HG03060 (cell line): ENCODE results near the gene XKR8.

Experiments
- ATAC-seq: cut with Tn5 transposase; IDR thresholded peaks from one replicate; pipeline ENCODE4 v1.9.1; 2021; ENCODE audit warnings: low read depth, moderate number of reproducible peaks; ENCODE audit not compliant: unreplicated experiment

The XKR8 gene

GRCh38 chr1:27954186-27954585 lies 5.6 kb upstream of the XKR8 start:
- no peak for ATAC-seq

GRCh38 chr1:27955076-27955475 lies 4.7 kb upstream of the XKR8 start:
- ATAC-seq = no peak

- no peak for ATAC-seq
These were observed 3.0 kb upstream of the XKR8 start for GRCh38 chr1:27956761-27957160.

DNA sequence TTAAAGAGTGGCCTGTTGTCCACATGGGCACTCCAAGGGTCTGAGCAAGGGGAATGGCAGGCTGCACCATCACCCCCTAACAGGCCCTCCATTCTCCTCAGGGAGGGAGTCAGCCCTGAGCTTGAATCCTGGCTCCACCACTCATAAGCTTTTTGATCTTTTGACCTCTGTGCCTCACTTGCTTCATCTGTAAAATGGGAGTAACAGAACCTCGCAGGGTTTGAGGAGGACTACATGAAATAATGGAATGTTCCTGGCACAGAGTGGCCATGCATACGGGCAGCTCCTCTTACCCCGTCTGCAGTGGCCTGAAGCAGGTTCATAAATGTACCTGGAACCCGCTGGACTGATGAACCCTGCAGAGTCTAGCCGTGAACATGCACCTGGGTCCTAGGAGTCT lies 2.1 kb upstream of the XKR8 start:
- ATAC-seq = no peak

GRCh38 chr1:27958513-27958912 lies 1.3 kb upstream of the XKR8 start:
- ATAC-seq = no peak

DNA sequence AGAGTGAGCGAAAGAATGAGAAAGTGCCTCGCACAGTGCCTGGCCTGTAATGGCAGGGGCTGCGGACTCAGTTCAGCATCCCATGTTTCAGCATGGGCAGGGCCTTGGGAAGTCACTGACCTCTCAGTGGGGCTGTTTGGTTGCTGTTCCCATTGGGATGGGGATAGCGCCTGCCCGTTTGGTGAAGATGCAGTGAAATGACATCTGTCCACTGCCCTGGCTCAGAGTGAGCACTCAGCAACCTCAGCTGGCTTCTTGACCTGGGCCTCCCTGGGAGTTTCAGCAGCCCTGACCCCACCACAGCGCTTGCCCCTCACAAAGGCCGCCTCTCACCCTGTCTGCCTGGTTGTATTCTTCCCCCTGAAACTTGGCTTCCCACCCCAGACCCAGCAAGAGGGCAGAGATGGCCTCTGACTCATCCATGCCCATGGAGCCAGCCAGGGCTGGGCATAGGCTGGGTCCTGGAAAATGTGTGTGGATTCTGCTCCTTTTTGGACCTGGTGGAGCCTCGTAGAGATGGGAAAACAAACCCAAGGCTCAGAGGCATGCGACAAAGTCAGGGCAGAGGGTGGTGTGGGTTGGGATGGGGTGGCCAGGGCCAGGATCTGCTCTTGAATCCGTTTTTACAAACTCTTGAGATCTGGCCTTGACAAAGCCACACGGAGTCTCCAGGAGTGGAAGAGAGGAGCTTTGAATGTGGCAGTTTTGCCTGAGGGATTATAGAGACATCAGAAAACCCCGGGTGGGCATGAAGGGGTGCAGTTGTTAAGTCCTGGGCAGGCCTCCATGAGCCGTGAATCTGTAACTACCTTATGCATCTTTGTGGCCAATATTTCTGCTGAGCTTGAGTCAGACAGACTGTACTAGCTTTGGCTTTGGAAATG lies 1.2 kb downstream of the XKR8 start:
- ATAC-seq = no peak

GRCh38 chr1:27961646-27962221 lies 2.0 kb downstream of the XKR8 start:
- no peak for ATAC-seq

GRCh38 chr1:27963393-27963792 lies 3.6 kb downstream of the XKR8 start:
- no peak for ATAC-seq

DNA sequence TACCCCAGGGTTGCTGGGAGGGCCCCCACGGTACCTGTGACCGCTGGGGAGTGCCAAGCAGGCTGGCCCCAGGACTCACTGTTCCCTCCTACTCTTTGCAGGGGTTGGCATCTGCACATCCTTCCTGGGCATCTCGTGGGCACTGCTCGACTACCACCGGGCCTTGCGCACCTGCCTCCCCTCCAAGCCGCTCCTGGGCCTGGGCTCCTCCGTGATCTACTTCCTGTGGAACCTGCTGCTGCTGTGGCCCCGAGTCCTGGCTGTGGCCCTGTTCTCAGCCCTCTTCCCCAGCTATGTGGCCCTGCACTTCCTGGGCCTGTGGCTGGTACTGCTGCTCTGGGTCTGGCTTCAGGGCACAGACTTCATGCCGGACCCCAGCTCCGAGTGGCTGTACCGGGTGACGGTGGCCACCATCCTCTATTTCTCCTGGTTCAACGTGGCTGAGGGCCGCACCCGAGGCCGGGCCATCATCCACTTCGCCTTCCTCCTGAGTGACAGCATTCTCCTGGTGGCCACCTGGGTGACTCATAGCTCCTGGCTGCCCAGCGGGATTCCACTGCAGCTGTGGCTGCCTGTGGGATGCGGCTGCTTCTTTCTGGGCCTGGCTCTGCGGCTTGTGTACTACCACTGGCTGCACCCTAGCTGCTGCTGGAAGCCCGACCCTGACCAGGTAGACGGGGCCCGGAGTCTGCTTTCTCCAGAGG lies 6.8 kb downstream of the XKR8 start:
- no peak for ATAC-seq

DNA sequence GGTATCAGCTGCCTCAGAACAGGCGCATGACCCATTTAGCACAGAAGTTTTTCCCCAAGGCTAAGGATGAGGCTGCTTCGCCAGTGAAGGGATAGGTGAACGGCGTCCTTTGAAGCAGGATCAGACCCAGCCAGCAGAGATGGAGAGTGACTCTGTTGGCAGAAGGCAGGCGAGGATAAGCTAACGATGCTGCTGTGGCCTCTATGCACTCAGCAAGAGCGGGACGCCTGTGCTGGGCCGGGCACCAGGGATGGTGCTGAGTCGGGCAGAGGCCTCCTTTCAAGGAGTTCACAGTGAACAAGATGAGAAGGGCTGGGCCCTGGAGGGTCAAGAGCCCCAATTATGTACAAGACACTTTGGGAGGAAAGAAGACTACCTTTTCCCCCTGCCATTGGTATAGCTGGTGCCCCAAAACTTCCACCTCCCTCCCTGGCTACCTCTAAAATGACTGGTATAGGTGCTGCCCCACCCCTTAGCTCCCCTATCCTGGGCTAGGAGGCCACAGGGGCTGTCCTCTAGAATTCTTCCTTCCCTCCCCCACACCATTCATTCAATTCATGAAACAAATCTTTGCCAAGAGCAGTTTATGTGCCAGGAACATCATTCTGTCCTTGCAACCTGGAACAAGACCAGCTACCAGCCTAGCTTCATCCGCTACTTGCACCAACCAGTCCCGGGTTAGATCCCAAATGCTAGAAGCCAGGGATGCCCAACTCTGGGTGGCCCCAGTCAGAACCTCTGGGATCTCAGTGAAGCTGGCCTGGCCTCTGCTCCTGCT lies 7.5 kb downstream of the XKR8 start:
- no peak for ATAC-seq

GRCh38 chr1:27967884-27968466 lies 8.2 kb downstream of the XKR8 start:
- no peak for ATAC-seq

- no peak for ATAC-seq
These were observed 8.9 kb downstream of the XKR8 start for GRCh38 chr1:27968692-27969091.

GRCh38 chr1:27970401-27970800 lies 10.6 kb downstream of the XKR8 start:
- ATAC-seq = no peak

DNA sequence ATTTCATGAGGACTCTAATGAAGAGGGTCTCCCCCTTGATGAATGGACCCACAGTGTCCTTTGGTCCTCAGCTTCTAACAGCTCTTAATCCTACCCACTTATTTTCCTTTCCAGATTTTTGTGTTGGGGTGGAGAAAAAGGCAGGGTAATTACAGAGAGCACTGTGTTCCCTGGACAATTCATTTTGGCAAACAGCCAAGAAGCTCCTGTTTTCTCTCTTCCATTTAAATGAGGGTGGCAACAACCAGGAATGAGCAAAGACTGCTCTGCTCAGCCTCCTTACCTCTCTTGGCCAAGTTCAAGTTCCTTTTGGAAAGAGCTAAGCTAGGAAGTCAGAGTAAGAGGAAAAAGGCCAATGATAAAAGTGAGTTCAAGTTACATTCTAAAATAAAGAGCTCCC lies 11.9 kb downstream of the XKR8 start:
- ATAC-seq = no peak

GRCh38 chr1:27972141-27972540 lies 12.4 kb downstream of the XKR8 start:
- no peak for ATAC-seq

DNA sequence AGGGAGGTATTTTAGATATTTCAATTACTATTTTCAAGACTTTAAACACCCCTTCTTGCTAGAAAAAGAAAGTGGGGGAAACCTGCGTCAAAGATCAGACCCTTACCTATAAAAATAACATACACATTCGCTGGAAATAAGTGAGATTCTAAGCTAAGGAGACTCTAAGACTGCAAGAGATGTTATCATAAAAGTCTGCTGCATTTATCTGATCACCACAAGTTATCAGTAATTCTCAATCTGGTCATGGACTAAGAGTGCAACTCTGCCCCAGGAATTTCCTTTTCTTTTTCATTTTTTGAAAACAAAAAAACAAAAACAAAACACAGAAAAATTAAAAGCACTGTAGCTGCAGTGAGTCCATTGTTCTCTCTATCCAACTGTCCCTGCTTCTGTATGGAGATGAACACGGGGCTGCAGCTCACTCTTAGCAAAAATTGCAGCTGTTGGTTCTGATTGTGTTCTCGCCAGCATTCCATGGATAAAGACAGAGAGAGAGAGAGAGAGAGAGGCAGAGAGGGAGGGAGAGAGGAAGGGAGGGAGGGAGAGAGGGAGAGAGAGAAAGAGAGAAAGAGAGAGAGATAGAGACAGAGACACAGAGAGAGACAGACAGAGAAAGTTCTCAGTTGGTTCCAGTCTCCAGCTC lies 14.1 kb downstream of the XKR8 start:
- no peak for ATAC-seq

DNA sequence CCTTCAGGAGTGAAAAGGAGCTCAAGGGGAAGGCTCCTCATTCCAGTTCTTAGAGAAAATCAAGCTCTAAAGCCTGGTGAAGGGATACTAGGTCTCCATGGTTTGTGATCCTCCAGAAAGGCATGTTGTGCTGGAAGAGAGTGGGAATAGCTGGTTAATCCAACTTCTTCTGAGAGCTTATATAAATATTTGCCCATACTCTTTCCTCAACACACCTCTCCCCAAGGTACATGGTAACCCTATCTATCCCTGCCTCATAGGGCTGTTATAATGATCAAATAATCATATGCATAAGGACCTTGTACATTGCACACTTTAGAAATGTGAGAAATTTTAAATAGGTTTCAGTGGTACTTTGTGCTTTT lies 14.6 kb downstream of the XKR8 start:
- no peak for ATAC-seq

GRCh38 chr1:27979151-27979858 lies 19.5 kb downstream of the XKR8 start:
- no peak for ATAC-seq

GRCh38 chr1:27979859-27980201 lies 20.1 kb downstream of the XKR8 start:
- ATAC-seq = no peak
